ENCODE results near the gene CAMKK1. TPM values are rescaled to one million over a fixed set of nuclear protein-coding genes. Genes with fewer than 3 reads are reported as not detected.

The CAMKK1 gene
- total RNA-seq, 1 donor from 2014 or later, result 3.8 TPM

- FAIRE-seq, result no peak
- no peak overlapping the region for H3K27ac ChIP-seq (ENCODE audit: low read depth, low read length)
Measured at GRCh38 chr17:3918372-3919122, 25.7 kb upstream of the CAMKK1 start.

GRCh38 chr17:3917391-3917931 is 24.6 kb upstream of the CAMKK1 start:
- no peak overlapping the region for H2AFZ ChIP-seq (ENCODE audit: low read depth, low read length)
- Mint-ChIP-seq H3K4me1 (ENCODE audit: low read depth, unreplicated experiment) (no peaks in the 10 kb centered on the region), H3K9me3 (ENCODE audit: unreplicated experiment) (no peaks in the 10 kb centered on the region), H3K36me3 (ENCODE audit: low read depth, unreplicated experiment) (no peaks in the 10 kb centered on the region), H3K27ac (ENCODE audit: unreplicated experiment) (no peak overlapping the region), H3K27me3 (ENCODE audit: low read depth, unreplicated experiment) (peaks cover 26% of the 10 kb centered on the region), H3K4me3 (ENCODE audit: unreplicated experiment) (no peak overlapping the region)
- TF ChIP-seq EZH2 (IDR thresholded peaks at IDR 0.05; ENCODE audit: insufficient read depth, low read length), result no peak
- TF ChIP-seq CTCF (IDR thresholded peaks at IDR 0.05; ENCODE audit: insufficient read depth, low read depth, low read length), result no peak
- no peak for FAIRE-seq
- no peaks in the 10 kb centered on the region for H3K36me3 ChIP-seq (ENCODE audit: insufficient read depth, low read length)
- no peaks in the 10 kb centered on the region for H3K79me2 ChIP-seq (ENCODE audit: insufficient read depth, low read length)
- no peaks in the 10 kb centered on the region for H3K9me3 ChIP-seq (ENCODE audit: insufficient read depth, low read depth, low read length)
- H3K4me1 ChIP-seq (ENCODE audit: insufficient read depth, low read length), result peaks cover 2% of the 10 kb centered on the region
- H4K20me1 ChIP-seq (ENCODE audit: insufficient read depth, low read length), result no peaks in the 10 kb centered on the region
- no peak overlapping the region for H3K27ac ChIP-seq (ENCODE audit: low read depth, low read length)
- H3K9ac ChIP-seq (ENCODE audit: low read length), result no peak overlapping the region
- DNase-seq (ENCODE audit: low read depth), result peak; percentile 22
- no peak overlapping the region for H3K4me3 ChIP-seq (ENCODE audit: insufficient read depth, low read depth, low read length)
- H3K4me2 ChIP-seq (ENCODE audit: low read length), result no peak overlapping the region
- H3K27me3 ChIP-seq (ENCODE audit: insufficient read depth, low read length), result no peaks in the 10 kb centered on the region

More at GRCh38 chr17:3918372-3919122, 25.7 kb upstream of the CAMKK1 start:
- no peak overlapping the region for H3K4me3 ChIP-seq (ENCODE audit: insufficient read depth, low read depth, low read length)
- H3K9me3 ChIP-seq (ENCODE audit: insufficient read depth, low read depth, low read length), result no peaks in the 10 kb centered on the region
- no peaks in the 10 kb centered on the region for H3K36me3 ChIP-seq (ENCODE audit: insufficient read depth, low read length)
- H3K4me1 ChIP-seq (ENCODE audit: insufficient read depth, low read length), result peaks cover 2% of the 10 kb centered on the region
- no peak overlapping the region for H3K9ac ChIP-seq (ENCODE audit: low read length)
- Mint-ChIP-seq H3K9me3 (ENCODE audit: unreplicated experiment) (no peaks in the 10 kb centered on the region), H3K36me3 (ENCODE audit: low read depth, unreplicated experiment) (no peaks in the 10 kb centered on the region), H3K4me1 (ENCODE audit: low read depth, unreplicated experiment) (no peaks in the 10 kb centered on the region), H3K27ac (ENCODE audit: unreplicated experiment) (no peak overlapping the region), H3K27me3 (ENCODE audit: low read depth, unreplicated experiment) (peaks cover 26% of the 10 kb centered on the region), H3K4me3 (ENCODE audit: unreplicated experiment) (no peak overlapping the region)
- no peak for TF ChIP-seq EZH2 (IDR thresholded peaks at IDR 0.05; ENCODE audit: insufficient read depth, low read length)
- TF ChIP-seq CTCF (IDR thresholded peaks at IDR 0.05; ENCODE audit: insufficient read depth, low read depth, low read length), result no peak
- no peak for DNase-seq (ENCODE audit: low read depth)
- no peaks in the 10 kb centered on the region for H3K79me2 ChIP-seq (ENCODE audit: insufficient read depth, low read length)
- H3K27me3 ChIP-seq (ENCODE audit: insufficient read depth, low read length), result no peaks in the 10 kb centered on the region
- no peak overlapping the region for H3K4me2 ChIP-seq (ENCODE audit: low read length)
- no peak overlapping the region for H2AFZ ChIP-seq (ENCODE audit: low read depth, low read length)
- H4K20me1 ChIP-seq (ENCODE audit: insufficient read depth, low read length), result no peaks in the 10 kb centered on the region

GRCh38 chr17:3916825-3917224 is 24.0 kb upstream of the CAMKK1 start:
- Histone ChIP-seq H3K4me3 (ENCODE audit: insufficient read depth, low read depth, low read length) (no peak overlapping the region), H3K27me3 (ENCODE audit: insufficient read depth, low read length) (no peaks in the 10 kb centered on the region), H3K9me3 (ENCODE audit: insufficient read depth, low read depth, low read length) (no peaks in the 10 kb centered on the region), H2AFZ (ENCODE audit: low read depth, low read length) (no peak overlapping the region), H3K4me2 (ENCODE audit: low read length) (no peak overlapping the region), H4K20me1 (ENCODE audit: insufficient read depth, low read length) (no peaks in the 10 kb centered on the region), H3K27ac (ENCODE audit: low read depth, low read length) (no peak overlapping the region), H3K36me3 (ENCODE audit: insufficient read depth, low read length) (no peaks in the 10 kb centered on the region), H3K79me2 (ENCODE audit: insufficient read depth, low read length) (no peaks in the 10 kb centered on the region), H3K4me1 (ENCODE audit: insufficient read depth, low read length) (peaks cover 2% of the 10 kb centered on the region), H3K9ac (ENCODE audit: low read length) (no peak overlapping the region)
- Mint-ChIP-seq H3K27me3 (ENCODE audit: low read depth, unreplicated experiment) (peaks cover 31% of the 10 kb centered on the region), H3K4me3 (ENCODE audit: unreplicated experiment) (no peak overlapping the region), H3K27ac (ENCODE audit: unreplicated experiment) (no peak overlapping the region), H3K4me1 (ENCODE audit: low read depth, unreplicated experiment) (no peaks in the 10 kb centered on the region), H3K36me3 (ENCODE audit: low read depth, unreplicated experiment) (no peaks in the 10 kb centered on the region), H3K9me3 (ENCODE audit: unreplicated experiment) (no peaks in the 10 kb centered on the region)
- FAIRE-seq, result no peak
- TF ChIP-seq CTCF (IDR thresholded peaks at IDR 0.05; ENCODE audit: insufficient read depth, low read depth, low read length) (no peak), EZH2 (IDR thresholded peaks at IDR 0.05; ENCODE audit: insufficient read depth, low read length) (no peak)
- no peak for DNase-seq (ENCODE audit: low read depth)

Measured in astrocyte (in vitro differentiated cells and primary cell).